ENCODE data around the gene PDZD2. TPM values are rescaled to one million over a fixed set of nuclear protein-coding genes. Genes with fewer than 3 reads are reported as not detected.

PDZD2 gene
- total RNA-seq, 1 donor from 2014 or later: 0.65 TPM

- DNase-seq (ENCODE audit: low read depth, low spot score): no peak
- H3K4me1 Mint-ChIP-seq: peaks cover 35% of the 10 kb centered on the region
- no peak overlapping the region for H3K27ac Mint-ChIP-seq (ENCODE audit: unreplicated experiment)
- no peaks in the 10 kb centered on the region for H3K9me3 Mint-ChIP-seq
- TF ChIP-seq, protein P1, sequence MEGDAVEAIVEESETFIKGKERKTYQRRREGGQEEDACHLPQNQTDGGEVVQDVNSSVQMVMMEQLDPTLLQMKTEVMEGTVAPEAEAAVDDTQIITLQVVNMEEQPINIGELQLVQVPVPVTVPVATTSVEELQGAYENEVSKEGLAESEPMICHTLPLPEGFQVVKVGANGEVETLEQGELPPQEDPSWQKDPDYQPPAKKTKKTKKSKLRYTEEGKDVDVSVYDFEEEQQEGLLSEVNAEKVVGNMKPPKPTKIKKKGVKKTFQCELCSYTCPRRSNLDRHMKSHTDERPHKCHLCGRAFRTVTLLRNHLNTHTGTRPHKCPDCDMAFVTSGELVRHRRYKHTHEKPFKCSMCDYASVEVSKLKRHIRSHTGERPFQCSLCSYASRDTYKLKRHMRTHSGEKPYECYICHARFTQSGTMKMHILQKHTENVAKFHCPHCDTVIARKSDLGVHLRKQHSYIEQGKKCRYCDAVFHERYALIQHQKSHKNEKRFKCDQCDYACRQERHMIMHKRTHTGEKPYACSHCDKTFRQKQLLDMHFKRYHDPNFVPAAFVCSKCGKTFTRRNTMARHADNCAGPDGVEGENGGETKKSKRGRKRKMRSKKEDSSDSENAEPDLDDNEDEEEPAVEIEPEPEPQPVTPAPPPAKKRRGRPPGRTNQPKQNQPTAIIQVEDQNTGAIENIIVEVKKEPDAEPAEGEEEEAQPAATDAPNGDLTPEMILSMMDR (conservative IDR thresholded peaks at IDR 0.05): no peak
- H3K27me3 Mint-ChIP-seq (ENCODE audit: low read depth): no peaks in the 10 kb centered on the region
- H3K4me3 Mint-ChIP-seq: no peak overlapping the region
- H3K36me3 Mint-ChIP-seq (ENCODE audit: low read depth): no peaks in the 10 kb centered on the region
Observed at GRCh38 chr5:32018476-32019436, 379.8 kb downstream of the PDZD2 start.

DNA sequence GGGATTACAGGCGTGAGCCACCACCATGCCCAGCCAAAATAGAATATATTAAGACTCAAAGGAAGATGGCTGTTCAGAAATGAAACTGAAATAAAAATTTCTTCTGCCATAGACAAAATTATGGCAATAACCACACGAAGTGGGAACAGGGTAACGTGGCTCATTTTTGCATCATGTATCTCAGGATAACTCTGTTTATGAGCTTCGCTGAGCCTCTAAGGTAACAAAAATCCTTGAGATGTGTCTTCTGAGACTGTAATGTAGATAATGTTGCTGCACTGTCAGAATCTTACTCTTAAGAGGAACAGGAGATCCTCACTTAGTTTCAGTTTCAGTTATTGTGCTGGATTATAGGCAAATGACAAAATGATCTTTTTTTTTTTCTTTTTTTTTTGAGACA, 381.3 kb downstream of the PDZD2 start:
- TF ChIP-seq, protein P1 (conservative IDR thresholded peaks at IDR 0.05): no peak
- no peak overlapping the region for H3K27ac Mint-ChIP-seq (ENCODE audit: unreplicated experiment)
- peaks cover 34% of the 10 kb centered on the region for H3K4me1 Mint-ChIP-seq
- no peak for DNase-seq (ENCODE audit: low read depth, low spot score)
- no peaks in the 10 kb centered on the region for H3K9me3 Mint-ChIP-seq
- H3K4me3 Mint-ChIP-seq: no peak overlapping the region
- H3K27me3 Mint-ChIP-seq (ENCODE audit: low read depth): no peaks in the 10 kb centered on the region
- H3K36me3 Mint-ChIP-seq (ENCODE audit: low read depth): no peaks in the 10 kb centered on the region

DNA sequence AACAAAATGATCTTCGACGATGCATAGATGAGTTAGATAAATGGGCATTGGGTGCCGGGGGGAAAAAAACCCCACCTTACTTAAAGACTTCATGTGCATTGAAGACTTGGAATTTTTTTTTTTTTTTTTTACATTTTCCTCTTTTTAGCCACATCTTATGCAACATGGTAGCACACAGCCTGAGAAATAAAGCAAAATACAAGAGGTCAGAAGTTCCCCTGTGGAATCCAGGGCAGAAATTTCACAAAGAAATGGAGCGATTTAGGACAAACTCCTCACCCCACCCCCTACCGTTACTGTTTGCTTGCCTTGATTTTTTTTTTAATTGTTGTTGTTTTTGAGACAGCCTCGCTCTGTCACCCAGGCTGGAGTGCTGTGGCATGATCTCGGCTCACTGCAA, 382.0 kb downstream of the PDZD2 start:
- DNase-seq (ENCODE audit: low read depth, low spot score): no peak
- no peaks in the 10 kb centered on the region for H3K27me3 Mint-ChIP-seq (ENCODE audit: low read depth)
- H3K9me3 Mint-ChIP-seq: no peaks in the 10 kb centered on the region
- H3K4me1 Mint-ChIP-seq: peaks cover 28% of the 10 kb centered on the region
- no peaks in the 10 kb centered on the region for H3K36me3 Mint-ChIP-seq (ENCODE audit: low read depth)
- no peak overlapping the region for H3K27ac Mint-ChIP-seq (ENCODE audit: unreplicated experiment)
- H3K4me3 Mint-ChIP-seq: no peak overlapping the region
- TF ChIP-seq, protein P1 (conservative IDR thresholded peaks at IDR 0.05): no peak

- Mint-ChIP-seq H3K4me1 (peaks cover 29% of the 10 kb centered on the region), H3K9me3 (no peaks in the 10 kb centered on the region), H3K27me3 (ENCODE audit: low read depth) (no peaks in the 10 kb centered on the region), H3K4me3 (no peak overlapping the region), H3K36me3 (ENCODE audit: low read depth) (no peaks in the 10 kb centered on the region), H3K27ac (ENCODE audit: unreplicated experiment) (no peak overlapping the region)
- no peak for DNase-seq (ENCODE audit: low read depth, low spot score)
- TF ChIP-seq, protein P1 (conservative IDR thresholded peaks at IDR 0.05): no peak
Observed at GRCh38 chr5:32021771-32022170, 382.8 kb downstream of the PDZD2 start.

GRCh38 chr5:32022638-32023037, 383.7 kb downstream of the PDZD2 start:
- no peaks in the 10 kb centered on the region for H3K36me3 Mint-ChIP-seq (ENCODE audit: low read depth)
- TF ChIP-seq, protein P1 (conservative IDR thresholded peaks at IDR 0.05): no peak

More at GRCh38 chr5:32022638-32023037, 383.7 kb downstream of the PDZD2 start:
- Mint-ChIP-seq H3K27ac (ENCODE audit: unreplicated experiment) (no peak overlapping the region), H3K9me3 (no peaks in the 10 kb centered on the region), H3K27me3 (ENCODE audit: low read depth) (no peaks in the 10 kb centered on the region), H3K4me1 (peaks cover 32% of the 10 kb centered on the region), H3K4me3 (no peak overlapping the region)
- DNase-seq (ENCODE audit: low read depth, low spot score): no peak
